ENCODE data around the gene TMTC1. TPM values are rescaled to one million over a fixed set of nuclear protein-coding genes. Genes with fewer than 3 reads are reported as not detected.

TMTC1 gene
- total RNA-seq, 4 donors from 2014 or later, result 20.5 to 80.6 (median 67.1) TPM

GRCh38 chr12:29521951-29522350 is 261.8 kb downstream of the TMTC1 start:
- no peak for DNase-seq
- Histone ChIP-seq H3K4me1 (no peaks in the 10 kb centered on the region), H3K36me3 (no peaks in the 10 kb centered on the region), H3K4me3 (no peak overlapping the region), H3K27me3 (no peaks in the 10 kb centered on the region), H3K9me3 (no peaks in the 10 kb centered on the region), H3K27ac (no peak overlapping the region)
- intact Hi-C loops (cut with DNase I; ENCODE audit: low total_unique reads), result no loop called here
- no peak for TF ChIP-seq CTCF (IDR thresholded peaks at IDR 0.05)
- no peak for TF ChIP-seq POLR2A (IDR thresholded peaks at IDR 0.05)

- no peaks in the 10 kb centered on the region for H3K9me3 ChIP-seq
- no peaks in the 10 kb centered on the region for H3K27me3 ChIP-seq
- intact Hi-C loops (cut with DNase I; ENCODE audit: low total_unique reads), result no loop called here
- H3K4me3 ChIP-seq, result no peak overlapping the region
- no peaks in the 10 kb centered on the region for H3K4me1 ChIP-seq
- peak in 1 of 2 donors; percentile 23 for DNase-seq
- H3K36me3 ChIP-seq, result no peaks in the 10 kb centered on the region
- H3K27ac ChIP-seq, result no peak overlapping the region
- TF ChIP-seq POLR2A (IDR thresholded peaks at IDR 0.05) (no peak), CTCF (IDR thresholded peaks at IDR 0.05) (peak; percentile 54 to 66 (median 58))
Observed at GRCh38 chr12:29519585-29520182, 264.1 kb downstream of the TMTC1 start.

GRCh38 chr12:29518407-29518806 is 265.3 kb downstream of the TMTC1 start:
- intact Hi-C loops (cut with DNase I; ENCODE audit: low total_unique reads), result no loop called here
- H3K4me3 ChIP-seq, result no peak overlapping the region

GRCh38 chr12:29517264-29517663 is 266.5 kb downstream of the TMTC1 start:
- Histone ChIP-seq H3K4me1 (no peaks in the 10 kb centered on the region), H3K27me3 (no peaks in the 10 kb centered on the region), H3K4me3 (no peak overlapping the region), H3K36me3 (no peaks in the 10 kb centered on the region), H3K9me3 (no peaks in the 10 kb centered on the region), H3K27ac (no peak overlapping the region)
- TF ChIP-seq CTCF (IDR thresholded peaks at IDR 0.05) (no peak), POLR2A (IDR thresholded peaks at IDR 0.05) (no peak)
- no peak for DNase-seq
- intact Hi-C loops (cut with DNase I; ENCODE audit: low total_unique reads), result no loop called here

More at GRCh38 chr12:29518407-29518806, 265.3 kb downstream of the TMTC1 start:
- H3K9me3 ChIP-seq, result no peaks in the 10 kb centered on the region
- H3K27ac ChIP-seq, result no peak overlapping the region
- TF ChIP-seq CTCF (IDR thresholded peaks at IDR 0.05) (no peak), POLR2A (IDR thresholded peaks at IDR 0.05) (no peak)
- H3K36me3 ChIP-seq, result no peaks in the 10 kb centered on the region
- no peaks in the 10 kb centered on the region for H3K4me1 ChIP-seq
- no peak for DNase-seq
- H3K27me3 ChIP-seq, result no peaks in the 10 kb centered on the region

GRCh38 chr12:29516431-29516875 is 267.3 kb downstream of the TMTC1 start:
- no peaks in the 10 kb centered on the region for H3K4me1 ChIP-seq
- H3K27ac ChIP-seq, result no peak overlapping the region
- H3K9me3 ChIP-seq, result no peaks in the 10 kb centered on the region
- intact Hi-C loops (cut with DNase I; ENCODE audit: low total_unique reads), result no loop called here
- no peak for TF ChIP-seq CTCF (IDR thresholded peaks at IDR 0.05)
- no peak for TF ChIP-seq POLR2A (IDR thresholded peaks at IDR 0.05)
- DNase-seq, result no peak
- H3K27me3 ChIP-seq, result no peaks in the 10 kb centered on the region
- no peaks in the 10 kb centered on the region for H3K36me3 ChIP-seq
- H3K4me3 ChIP-seq, result no peak overlapping the region

Measured in uterus (tissue), 4 donors.